ENCODE results near the gene RIMS4.

Gene RIMS4

GRCh38 chr20:44715499-44716308 lies 94.6 kb downstream of the RIMS4 start:
- no peak for DNase-seq

- no peak for DNase-seq
Observed at GRCh38 chr20:44714701-44715498, 95.4 kb downstream of the RIMS4 start, which contains the start of gene CCN5. CCN5 (plus strand) TSS chr20:44715369; CDS start chr20:44715391, 22 bp downstream.

GRCh38 chr20:44714102-44714700 lies 96.1 kb downstream of the RIMS4 start:
- DNase-seq, result no peak

- no peak for DNase-seq
Observed at GRCh38 chr20:44711237-44711636, 99.1 kb downstream of the RIMS4 start.

- no peak for DNase-seq
Observed at GRCh38 chr20:44709797-44710196, 100.5 kb downstream of the RIMS4 start.

- no peak for DNase-seq
Observed at GRCh38 chr20:44709380-44709779, 101.0 kb downstream of the RIMS4 start.

- DNase-seq, result no peak
Observed at GRCh38 chr20:44707018-44707579, 103.2 kb downstream of the RIMS4 start.

- DNase-seq, result no peak
Observed at GRCh38 chr20:44706301-44707017, 103.9 kb downstream of the RIMS4 start.

GRCh38 chr20:44705364-44706094 lies 104.8 kb downstream of the RIMS4 start:
- DNase-seq, result no peak

- DNase-seq, result no peak
Observed at GRCh38 chr20:44704551-44704971, 105.8 kb downstream of the RIMS4 start.

- no peak for DNase-seq
Observed at GRCh38 chr20:44703956-44704488, 106.3 kb downstream of the RIMS4 start.

- DNase-seq, result no peak
Observed at GRCh38 chr20:44703183-44703925, 107.0 kb downstream of the RIMS4 start.

GRCh38 chr20:44702776-44703175 lies 107.6 kb downstream of the RIMS4 start:
- no peak for DNase-seq

GRCh38 chr20:44701858-44702256 lies 108.5 kb downstream of the RIMS4 start:
- no peak for DNase-seq
